LoVo (cell line): ENCODE results near the gene NEK6.

Experiments used
- DNase-seq: peaks from one replicate; pipeline ENCODE4 v3.0.0-alpha.2; 2016; ENCODE audit warnings: low spot score

Gene NEK6

DNA sequence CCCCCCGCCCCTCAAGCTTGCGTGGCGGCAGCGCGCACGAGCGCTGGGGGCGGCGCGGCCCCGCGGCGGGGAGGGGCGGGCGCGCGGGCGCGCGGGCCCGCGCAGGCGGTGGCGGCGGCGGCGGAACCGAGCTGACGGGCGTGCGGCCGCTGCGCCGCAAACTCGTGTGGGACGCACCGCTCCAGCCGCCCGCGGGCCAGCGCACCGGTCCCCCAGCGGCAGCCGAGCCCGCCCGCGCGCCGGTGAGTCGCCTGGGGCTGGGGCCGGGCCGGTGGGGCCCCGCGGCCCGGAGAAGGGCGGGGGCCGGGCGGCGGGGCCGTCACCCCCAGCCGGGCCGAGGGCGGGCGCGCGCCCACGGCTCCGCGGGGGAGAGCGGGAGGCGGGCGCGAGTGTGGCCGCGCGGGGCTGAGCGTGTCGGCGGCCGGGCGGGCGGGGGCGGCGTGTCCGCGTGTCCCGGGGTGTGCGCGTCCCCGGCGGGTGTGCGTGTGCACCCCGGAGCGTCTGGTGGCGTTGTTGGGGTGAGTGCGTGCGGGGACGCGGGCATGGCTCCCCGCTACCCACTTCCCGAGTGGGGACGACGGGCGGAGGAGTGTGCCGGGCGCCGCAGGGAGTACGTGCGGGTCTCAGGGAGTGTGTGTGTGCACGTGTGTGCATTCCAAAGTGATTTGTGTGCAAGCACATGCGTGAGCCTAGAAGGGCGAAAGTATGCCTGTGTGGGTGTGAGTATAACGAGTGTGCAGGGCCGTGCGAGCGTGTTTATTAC lies at the start of gene NEK6:
Gene NEK6, plus strand, starts transcription at position 106 of the 763 bp plus-strand sequence. CDS start 44,016 bp downstream, outside the sequence.
- DNase-seq, result peak; percentile 27

GRCh38 chr9:124208571-124208970 lies 49.2 kb upstream of the NEK6 start:
- no peak for DNase-seq

DNA sequence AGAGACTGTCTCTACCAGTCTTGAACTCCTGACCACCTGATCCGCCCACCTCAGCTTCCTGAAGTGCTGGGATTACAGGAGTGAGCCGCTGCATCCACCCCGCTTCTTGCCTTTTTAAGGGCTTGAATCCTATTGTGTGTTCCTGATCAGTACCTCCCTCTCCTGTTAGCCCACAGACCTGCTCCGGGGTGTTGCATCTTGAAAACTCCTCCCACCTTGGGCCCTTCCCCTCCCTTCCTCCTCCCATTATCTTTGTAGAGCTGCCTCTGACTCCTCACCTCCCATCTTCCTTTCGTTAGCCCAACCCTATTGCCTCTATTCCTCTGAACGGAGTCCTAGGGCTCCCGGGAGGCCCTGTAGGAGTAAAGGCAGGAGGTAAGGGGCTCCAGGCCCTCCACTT lies 48.5 kb upstream of the NEK6 start:
- DNase-seq, result no peak

DNA sequence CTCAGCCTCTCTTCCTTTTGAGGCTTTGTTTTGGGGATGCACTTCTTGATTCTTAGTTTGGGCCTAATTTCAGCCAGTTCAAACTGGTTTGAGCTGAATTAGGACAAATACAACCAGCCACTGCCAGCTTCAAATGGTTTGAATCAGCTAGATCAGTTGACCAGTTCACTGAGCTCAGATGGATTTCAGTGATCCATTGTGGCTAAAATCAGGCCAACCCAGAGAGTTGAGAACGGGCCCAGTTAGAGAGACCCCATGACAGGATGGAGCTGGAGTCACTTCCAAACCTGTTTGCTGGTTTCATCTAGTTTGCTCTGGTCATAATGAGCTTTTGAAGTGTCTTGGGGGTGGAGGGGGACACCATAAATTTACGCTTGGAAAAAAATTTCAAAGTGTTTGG lies 48.0 kb upstream of the NEK6 start:
- no peak for DNase-seq

GRCh38 chr9:124210697-124211096 lies 47.1 kb upstream of the NEK6 start:
- no peak for DNase-seq

DNA sequence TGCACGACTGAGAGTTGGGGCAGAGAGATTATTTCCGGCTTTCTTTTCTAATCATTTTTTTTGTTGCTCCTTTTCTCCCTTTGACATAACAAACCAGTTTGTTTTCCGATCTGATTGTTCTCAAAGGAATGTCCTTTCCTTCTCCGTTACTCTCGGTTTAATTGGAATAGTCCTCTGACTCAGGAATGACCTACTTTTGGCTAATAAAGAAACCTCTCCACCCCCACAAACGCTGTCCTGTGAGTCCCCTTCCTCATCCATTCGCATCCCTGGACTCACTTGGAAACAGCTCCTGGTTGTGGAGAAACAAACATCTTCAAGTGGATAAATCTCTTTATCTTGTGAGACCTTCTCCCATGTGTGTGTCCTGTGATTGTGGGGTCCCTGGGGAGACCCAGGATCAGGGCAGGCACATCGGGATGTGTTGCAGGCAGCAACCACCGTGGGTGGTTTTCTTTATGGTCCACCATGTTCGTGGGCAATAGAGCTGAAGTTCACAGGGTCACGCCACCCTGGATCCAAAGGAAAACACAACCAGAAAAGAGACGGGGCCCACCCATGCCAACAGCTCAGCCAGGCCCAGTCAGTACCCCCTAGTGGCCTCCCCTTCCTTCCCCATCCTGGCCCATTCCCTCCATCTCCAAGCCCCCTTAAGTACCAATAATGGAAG lies 45.2 kb upstream of the NEK6 start:
- no peak for DNase-seq

DNA sequence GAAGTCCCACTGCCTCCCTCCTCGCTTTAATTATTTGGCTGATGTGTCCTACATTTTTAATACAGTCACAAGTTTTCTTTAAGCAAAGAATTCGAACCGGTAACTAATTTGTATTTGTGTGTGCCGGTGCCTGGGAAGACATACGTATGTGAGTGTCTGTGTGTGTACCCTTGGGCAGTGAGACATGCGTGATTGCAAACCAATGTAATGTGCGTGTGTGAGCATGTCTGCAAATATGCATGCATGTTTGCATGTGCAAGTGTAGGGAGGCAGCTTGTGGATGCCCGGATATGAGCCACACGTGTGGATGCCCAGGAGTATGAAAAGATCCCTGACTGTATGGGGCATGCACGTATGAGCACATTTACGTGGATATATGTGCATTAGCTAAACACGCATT lies 44.4 kb upstream of the NEK6 start:
- DNase-seq, result no peak

GRCh38 chr9:124214116-124214515 lies 43.6 kb upstream of the NEK6 start:
- DNase-seq, result no peak

- DNase-seq, result no peak
These were observed 43.0 kb upstream of the NEK6 start for GRCh38 chr9:124214596-124215367.

GRCh38 chr9:124215368-124215910 lies 42.3 kb upstream of the NEK6 start:
- no peak for DNase-seq

DNA sequence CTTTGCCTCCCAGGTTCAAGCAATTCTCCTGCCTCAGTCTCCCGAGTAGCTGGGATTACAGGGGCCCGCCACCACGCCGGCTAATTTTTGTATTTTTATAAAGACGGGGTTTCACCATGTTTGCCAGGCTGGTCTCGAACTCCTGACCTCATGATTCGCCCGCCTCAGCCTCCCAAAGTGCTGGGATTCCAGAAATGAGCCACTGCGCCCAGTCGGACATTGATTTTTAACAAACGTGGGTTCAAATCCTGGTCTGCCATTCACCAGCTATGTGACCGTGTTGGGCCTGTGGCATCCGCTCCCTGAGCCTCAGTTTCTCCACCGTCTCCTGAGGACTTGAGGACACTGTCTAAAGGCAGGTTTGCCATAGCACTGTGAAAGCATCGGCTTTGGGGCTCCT lies 41.8 kb upstream of the NEK6 start:
- DNase-seq, result no peak

GRCh38 chr9:124216474-124217176 lies 41.1 kb upstream of the NEK6 start:
- DNase-seq, result no peak

DNA sequence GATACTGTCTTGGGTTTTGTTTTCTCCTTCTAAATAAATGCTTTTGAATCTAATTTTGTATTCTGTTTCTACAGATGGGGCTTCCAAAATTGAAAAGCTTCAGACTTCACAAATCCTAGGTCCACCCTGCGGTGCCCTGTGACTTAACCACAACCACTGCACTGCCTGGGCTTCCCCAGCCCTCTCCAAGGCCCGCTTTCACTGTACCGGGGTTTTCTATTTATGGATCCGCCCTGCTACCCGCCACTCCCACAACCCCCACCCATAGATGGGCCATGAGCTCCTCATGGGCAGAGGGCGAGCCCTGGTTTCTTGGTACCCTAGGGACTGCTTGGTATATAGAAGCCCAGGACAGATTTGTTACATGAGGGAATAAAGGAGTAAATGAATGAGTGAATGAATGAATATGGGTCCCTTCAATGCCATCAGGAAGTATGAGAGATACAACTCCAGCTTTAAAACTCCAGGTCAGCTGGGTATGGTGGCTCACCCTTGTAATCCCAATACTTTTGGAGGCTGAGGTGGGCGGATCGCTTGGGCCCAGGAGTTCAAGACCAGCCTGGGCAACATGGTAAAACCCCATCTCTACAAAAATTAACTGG lies 39.8 kb upstream of the NEK6 start:
- no peak for DNase-seq

DNA sequence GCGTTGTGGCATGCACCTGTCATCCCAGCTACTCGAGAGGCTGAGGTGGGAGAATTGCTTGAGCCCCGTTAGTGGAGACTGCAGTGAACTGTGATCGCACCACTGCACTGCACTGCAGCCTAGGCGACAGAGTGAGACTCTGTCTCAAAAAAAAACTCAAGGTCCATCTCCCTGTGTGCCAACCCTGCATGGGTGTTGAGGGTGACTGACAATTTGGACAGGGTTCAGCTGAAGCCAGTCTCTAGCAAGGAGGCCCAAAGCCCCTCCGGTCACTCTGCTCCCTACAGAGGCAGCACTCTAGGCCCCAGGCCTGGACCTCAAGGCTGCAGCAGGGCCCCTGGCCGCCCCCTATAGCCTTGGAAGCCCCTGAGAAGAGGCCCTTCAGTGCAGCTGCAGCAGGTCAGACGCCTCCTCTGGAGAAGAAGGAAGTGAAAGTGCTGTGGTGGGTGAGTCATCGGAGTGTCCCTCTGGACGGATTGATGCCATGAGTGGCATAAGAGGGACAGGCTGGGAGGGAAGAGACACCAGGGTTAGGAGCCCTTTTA lies 39.2 kb upstream of the NEK6 start:
- peak; percentile 42 for DNase-seq

- no peak for DNase-seq
These were observed 38.7 kb upstream of the NEK6 start for GRCh38 chr9:124218987-124219461.

DNA sequence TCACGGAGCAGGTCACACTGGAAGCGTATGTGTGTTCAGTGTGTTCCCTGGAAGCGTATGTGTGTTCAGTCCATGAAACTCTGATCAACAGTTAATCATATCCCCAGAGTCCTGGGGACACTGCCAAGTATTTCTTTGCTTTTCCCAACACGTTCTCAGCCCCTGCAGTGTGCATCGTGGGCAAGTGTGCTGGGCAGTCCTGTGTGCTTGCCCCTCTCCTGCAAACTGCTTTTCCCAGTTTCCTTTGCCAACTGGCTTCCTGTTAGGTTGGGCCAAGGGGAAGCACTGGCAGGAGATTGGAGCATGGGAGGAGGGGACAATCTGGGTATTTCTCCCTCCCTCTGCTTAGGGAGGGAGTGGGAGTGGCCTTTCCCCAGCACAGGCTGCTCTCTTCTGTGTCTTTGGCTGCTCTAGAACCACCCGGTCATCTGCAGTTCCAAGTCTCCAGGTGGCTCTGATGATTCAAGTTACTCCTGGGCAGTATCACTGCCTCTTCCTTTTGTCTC lies 36.8 kb upstream of the NEK6 start:
- no peak for DNase-seq

DNA sequence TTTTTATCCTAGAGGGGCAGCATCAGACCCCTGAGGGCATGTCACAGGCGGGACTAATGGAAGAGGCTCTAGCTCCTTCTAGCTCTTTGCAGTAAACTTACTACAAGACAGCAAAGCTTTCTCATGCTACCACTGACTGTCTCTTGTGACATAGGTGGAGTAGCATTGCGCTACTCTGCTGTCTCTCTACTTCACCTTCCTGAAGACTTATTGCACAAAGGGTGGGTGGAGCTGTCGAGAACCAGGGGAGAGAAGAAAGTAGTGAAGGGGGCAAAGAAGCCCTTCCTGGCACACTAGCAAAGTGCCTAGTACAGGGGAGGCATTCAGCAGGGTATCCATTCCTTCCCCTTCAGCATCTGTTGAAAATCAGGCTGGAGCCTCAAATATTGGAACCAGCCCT lies 36.1 kb upstream of the NEK6 start:
- no peak for DNase-seq

- no peak for DNase-seq
These were observed 35.6 kb upstream of the NEK6 start for GRCh38 chr9:124222109-124222508.

GRCh38 chr9:124222918-124223720 lies 34.6 kb upstream of the NEK6 start:
- peak; percentile 34 for DNase-seq

GRCh38 chr9:124225945-124226344 lies 31.8 kb upstream of the NEK6 start:
- no peak for DNase-seq
